Hindlimb muscle (tissue), 1 donor: ENCODE measurements around the gene CLSTN2. TPM values are rescaled to one million over a fixed set of nuclear protein-coding genes. Genes with fewer than 3 reads are reported as not detected.
A peak's percentile ranks its signal among the peaks of the same experiment; 100 is the strongest.

Experiments
- DNase-seq: peaks from one replicate; pipeline ENCODE4 v3.0.0-alpha.2; 2013
- polyA plus RNA-seq: library from polyadenylated mRNA; unstranded; fragments of 120-200 nt; gene quantifications from one replicate; pipeline ENCODE4 v1.2.1, GENCODE V29; 2013; ENCODE audit not compliant: insufficient read length

The CLSTN2 gene
- polyA plus RNA-seq, 1 donor = 2.5 TPM

GRCh38 chr3:140153736-140154135, 218.8 kb downstream of the CLSTN2 start:
- no peak for DNase-seq

- no peak for DNase-seq
Observed at GRCh38 chr3:140157161-140157560, 222.2 kb downstream of the CLSTN2 start.

DNA sequence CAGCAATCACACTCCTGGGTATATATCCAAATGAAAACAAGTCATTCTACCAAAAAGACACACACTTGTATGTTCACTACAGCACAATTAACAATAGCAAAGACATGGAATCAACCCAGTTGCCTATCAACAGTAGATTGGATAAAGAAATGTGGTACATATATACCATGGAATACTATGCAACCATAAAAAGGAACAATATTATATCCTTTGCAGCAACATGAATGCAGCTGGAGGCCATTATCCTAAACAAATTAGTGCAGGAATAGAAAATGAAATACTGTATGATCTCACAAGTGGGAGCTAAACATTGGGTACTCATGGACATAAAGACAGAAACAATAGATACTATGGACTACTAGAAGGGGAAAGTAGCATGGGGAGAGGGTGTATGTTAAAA, 224.7 kb downstream of the CLSTN2 start:
- no peak for DNase-seq

- DNase-seq = no peak
Observed at GRCh38 chr3:140160553-140160952, 225.6 kb downstream of the CLSTN2 start.

- no peak for DNase-seq
Observed at GRCh38 chr3:140162551-140162950, 227.6 kb downstream of the CLSTN2 start.

DNA sequence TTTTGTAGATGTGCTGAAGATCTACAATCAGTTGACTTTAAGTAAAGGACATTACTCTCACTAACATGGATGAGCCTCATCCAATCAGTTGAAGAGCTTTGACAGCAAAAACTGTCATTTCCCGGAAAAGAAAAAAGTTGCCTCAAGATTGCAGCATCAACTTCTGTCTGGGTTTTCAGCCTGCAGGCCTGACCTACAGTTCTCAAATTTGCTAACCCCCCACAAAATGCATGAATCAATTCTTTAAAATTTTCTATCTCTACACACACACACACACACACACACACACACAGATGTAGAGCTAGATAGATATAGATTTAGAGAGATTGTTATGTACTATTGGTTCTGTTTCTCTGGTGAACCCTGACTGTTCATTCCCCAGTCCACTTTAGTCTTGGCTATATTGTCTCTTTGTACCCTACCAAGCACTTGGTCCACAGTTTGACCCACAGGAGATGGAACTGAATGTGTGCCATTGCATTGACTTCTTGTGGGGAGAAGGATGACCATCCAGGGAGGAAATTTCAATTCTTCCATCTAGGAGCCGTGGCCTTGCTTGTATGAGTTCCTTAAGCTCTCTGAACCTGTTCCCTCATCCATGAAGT, 228.3 kb downstream of the CLSTN2 start:
- DNase-seq = no peak

GRCh38 chr3:140164156-140164555, 229.2 kb downstream of the CLSTN2 start:
- no peak for DNase-seq

DNA sequence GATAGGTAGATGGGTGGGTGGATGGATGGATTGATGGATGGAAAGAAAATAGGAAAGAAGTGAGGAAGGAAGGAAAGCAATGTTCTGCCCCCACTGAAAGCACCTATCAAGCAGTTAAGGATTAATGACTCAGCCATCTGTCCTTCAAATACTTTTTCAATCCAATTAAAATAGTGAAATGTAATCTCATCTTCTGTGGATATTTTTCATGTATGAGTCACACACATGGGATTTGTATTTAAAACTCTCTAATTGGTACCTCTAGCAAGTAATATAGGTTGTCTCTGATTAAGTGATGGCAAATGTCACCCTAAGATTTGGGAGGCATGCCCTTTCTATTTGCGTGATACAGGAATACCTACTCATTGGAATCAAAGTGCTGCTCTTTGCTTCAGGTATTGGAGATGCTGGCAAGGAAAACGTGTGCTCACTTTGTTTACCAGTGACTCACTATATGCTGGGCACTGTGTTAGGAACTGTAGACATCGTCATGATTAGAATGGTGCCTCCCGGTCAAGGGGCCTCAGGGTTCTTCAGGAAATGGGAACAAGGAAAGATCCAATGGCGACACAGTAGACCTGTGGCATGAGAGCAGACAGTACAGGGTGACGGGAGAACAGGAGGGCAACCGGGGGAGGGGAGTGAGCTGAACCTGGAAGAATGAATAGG, 230.1 kb downstream of the CLSTN2 start:
- DNase-seq = no peak

- no peak for DNase-seq
Observed at GRCh38 chr3:140165781-140166180, 230.8 kb downstream of the CLSTN2 start.

DNA sequence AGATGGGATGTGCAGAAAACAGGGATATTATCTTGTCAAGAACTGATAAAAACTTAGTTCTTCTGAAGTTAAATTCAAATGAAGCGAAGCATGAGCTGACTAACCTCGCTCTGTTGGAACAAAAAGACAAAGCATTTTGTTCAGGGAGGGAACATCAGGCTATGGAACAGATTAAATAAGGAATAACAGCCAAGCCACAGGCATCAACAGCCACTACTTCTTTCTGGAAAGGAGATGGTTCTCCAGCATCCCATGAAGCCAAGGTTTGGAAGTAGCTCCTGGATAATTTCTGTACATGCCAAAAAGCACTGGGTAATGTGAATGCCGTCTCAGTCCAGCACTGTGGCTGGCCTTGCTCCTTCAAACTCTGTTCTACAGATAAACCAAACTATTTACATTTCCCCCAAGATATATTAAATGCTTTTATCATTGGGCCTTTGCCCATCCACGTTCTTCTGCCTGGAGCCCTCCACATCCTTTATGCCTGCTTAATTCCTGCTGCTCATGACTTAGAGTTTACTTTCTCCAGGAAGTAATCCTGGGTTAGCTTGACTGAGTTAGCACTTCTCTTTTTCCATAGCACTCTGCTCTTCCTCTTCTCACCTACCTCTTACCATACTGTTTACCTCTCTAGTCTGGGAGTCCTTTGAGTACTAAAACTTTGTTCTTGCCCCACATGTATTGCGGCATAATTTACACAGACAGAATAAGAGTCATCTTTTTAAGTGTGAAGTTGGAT, 232.0 kb downstream of the CLSTN2 start:
- no peak for DNase-seq

DNA sequence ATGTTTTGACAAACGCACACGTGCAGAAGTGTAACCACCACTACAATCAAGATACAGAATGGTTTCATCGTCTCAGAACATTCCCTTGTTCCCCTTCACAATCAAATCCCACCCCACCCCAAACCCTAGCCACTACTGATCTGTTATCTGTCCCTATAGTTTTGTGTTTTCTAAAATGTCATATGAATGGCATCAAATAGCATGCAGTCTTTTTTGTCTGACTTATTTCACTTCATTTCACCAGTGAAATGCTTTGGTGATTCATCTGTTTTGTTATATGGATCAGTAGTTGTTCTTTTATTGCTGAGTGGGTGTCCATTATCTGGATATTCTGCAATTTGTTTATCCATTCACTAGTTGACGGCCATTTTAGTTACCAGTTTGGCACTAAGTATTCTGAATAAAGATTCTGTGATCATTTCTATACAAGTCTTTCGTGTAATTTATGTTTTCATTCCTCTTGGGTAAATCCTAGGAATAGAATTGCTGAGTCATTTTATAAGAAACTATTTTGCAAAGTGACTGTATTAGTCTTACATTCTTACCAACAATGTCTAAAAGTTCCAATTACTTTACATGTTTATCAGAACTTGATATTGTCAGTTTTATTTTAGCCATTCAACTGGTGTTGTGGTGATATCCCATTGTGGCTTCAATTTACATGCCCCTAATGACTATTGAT, 232.8 kb downstream of the CLSTN2 start:
- no peak for DNase-seq

GRCh38 chr3:140170612-140171011, 235.6 kb downstream of the CLSTN2 start:
- DNase-seq = no peak

- no peak for DNase-seq
Observed at GRCh38 chr3:140176526-140176925, 241.5 kb downstream of the CLSTN2 start.

GRCh38 chr3:140177943-140178342, 243.0 kb downstream of the CLSTN2 start:
- DNase-seq = no peak

- no peak for DNase-seq
Observed at GRCh38 chr3:140178482-140178881, 243.5 kb downstream of the CLSTN2 start.

- no peak for DNase-seq
Observed at GRCh38 chr3:140180603-140181002, 245.6 kb downstream of the CLSTN2 start.

- no peak for DNase-seq
Observed at GRCh38 chr3:140185375-140185774, 250.4 kb downstream of the CLSTN2 start.

DNA sequence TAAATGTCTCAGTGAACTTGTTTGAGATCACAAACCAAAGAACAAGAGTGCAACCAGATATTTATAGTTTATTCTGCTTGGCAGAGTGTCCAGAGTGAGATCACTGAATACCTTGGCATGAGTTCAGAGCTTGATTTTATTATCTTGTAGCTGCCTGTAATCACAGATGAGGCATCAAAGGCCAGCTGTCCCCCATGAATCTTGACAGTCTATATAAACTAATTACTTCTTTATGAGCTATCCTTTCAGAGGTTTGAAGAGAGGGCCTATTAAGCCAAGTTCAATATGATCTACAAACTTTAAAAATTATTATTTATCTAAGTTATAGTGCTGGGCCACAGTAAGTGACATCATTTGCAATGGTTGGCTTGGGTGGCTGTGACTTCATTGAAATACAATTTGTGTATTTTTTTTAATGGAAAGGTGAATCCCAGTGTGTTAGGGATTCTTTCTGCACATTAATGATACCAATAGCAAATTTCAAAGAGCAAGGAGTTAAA, 251.5 kb downstream of the CLSTN2 start:
- DNase-seq = peak; percentile 56

DNA sequence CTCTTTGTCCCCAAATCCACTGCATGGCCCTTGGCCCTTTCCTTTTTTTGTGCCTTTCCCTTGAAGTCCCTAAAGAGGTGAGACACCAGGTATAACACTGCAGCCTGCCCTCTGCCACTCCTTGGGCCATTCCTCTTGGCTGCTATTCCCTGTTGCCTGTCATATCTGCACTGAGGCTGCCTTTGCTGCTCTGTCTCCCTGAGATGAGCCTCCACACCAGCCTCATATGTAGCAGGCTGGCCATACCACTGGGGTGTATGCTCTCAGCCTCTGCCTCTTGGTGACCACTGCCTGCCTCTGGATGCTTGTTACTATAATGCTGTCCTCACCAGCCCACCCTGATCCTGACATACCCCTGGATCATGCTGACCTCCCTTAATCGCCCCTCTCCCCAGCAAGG, 252.0 kb downstream of the CLSTN2 start:
- DNase-seq = no peak

- DNase-seq = no peak
Observed at GRCh38 chr3:140187656-140188221, 252.8 kb downstream of the CLSTN2 start.

DNA sequence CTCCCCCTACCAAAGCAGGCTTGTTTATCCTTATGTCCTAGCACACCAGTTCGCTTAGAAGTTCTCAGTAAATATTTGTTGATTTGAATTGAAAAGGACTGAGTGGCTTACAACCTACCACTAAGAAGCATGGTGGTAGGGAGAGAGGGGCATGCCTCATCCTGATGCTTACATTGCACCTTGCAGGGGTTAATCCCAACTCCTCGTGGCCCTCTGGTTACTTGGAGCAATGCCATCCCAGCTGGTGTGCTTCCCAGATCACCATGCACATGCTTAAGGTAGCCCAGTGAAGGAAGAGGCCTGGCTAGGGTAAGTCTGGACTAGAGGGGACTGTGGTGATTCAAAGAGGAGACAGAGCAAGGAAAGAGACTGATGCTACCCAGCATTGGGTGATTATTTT, 253.3 kb downstream of the CLSTN2 start:
- no peak for DNase-seq

- DNase-seq = no peak
Observed at GRCh38 chr3:140189267-140189666, 254.3 kb downstream of the CLSTN2 start.

DNA sequence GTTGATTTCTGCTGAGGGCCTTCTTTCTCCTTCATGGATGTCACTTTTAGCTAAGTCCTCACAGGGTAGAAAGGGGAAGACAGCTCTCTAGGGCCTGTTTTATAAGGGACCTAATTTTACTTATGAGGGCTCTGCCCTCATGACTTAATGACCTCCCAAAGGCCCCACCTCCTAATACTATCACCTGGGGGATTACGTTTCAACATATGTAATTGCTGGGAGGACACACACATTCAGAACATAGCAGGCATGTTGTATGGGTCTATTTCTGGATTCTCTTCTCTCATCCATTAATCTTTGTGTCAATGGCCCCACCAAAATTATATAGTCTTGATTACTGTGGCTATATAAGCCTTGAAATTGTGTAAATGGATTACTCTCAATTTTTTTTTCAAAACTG, 255.0 kb downstream of the CLSTN2 start:
- no peak for DNase-seq
